Heart left ventricle (tissue), 13 donors: ENCODE measurements around the gene BRK1.
"Not testable (repeated sequence)": the region's sequence is repeated elsewhere in the genome, so short reads cannot be mapped to it uniquely, and the experiment has no call there.

Experiments
- CTCF ChIP-seq, 12 donors: fragments of 200-600 bp; sonication (generic) in 4 of 12; IDR thresholded peaks; one replicate each; pipeline versions ENCODE4 v1.5.0 to v1.8.0; 2018 to 2022; ENCODE audit warnings: antibody characterized with exemption in 12 of 12, mild to moderate bottlenecking in 5 of 12
- POLR2A ChIP-seq, 2 donors: fragments of 450-650 bp; IDR thresholded peaks; one replicate each; pipeline ENCODE4 v1.6.1; 2017; ENCODE audit warnings: antibody characterized with exemption in 2 of 2, mild to moderate bottlenecking in 2 of 2, moderate library complexity in 2 of 2
- donor health status: ischemic (EF 13 %, LVEDD 7.1; RV severe dilation, severe dysfunction).
- donor health status: DM: no; HTN: yes; CAD: no.
- donor health status: DM: no; HTN: no; CAD: no.
- donor health status: ischemic (EF 25% LVEDD 6.9; RV normal size, moderate dysfunction).
- donor health status: ischemic (EF 25% LVEDD 5.7; RV mildly dilated, moderate dysfunction).
- donor health status: ischemic (EF 35%, LVEDD 5.7; RV mildly dilated, moderate dysfunction).
- donor health status: nonischemic (EF 11% LVEDD 7.7; RV severe dilation, severe dysfunction).
- donor health status: DM: yes; HTN: yes; CAD: no.
- donor health status: PGD.
- donor health status: ischemic (EF 29% LVEDD 5.4; RV normal size, mild dysfunction).
- donor health status: nonischemic (EF 23%, LVEDD 6.1; RV moderate dilation, normal function).

- not testable (repeated sequence) for TF ChIP-seq CTCF, POLR2A (IDR thresholded peaks at IDR 0.05)
Observed at GRCh38 chr3:10135872-10136271, 20.4 kb downstream of the BRK1 start.
